CD4-positive, alpha-beta T cell (primary cell): Measurements from ENCODE around the gene SYNGAP1. TPM values are rescaled to one million over a fixed set of nuclear protein-coding genes. Genes with fewer than 3 reads are reported as not detected.

Source experiments
- ATAC-seq: fragments of 200-7000 bp; cut with Tn5 transposase; one replicate; pipeline ENCODE4 v1.10.0; 2022; ENCODE audit warnings: mild to moderate bottlenecking; ENCODE audit not compliant: poor library complexity
- CTCF ChIA-PET: fragments of 350-600 bp; sonication (Branson Sonifier 250); formaldehyde crosslinking; loops from one replicate; lab custom pipeline; 2021; ENCODE audit warnings: antibody characterized with exemption, inconsistent platforms; lab: Charles Lee
- POLR2A ChIA-PET: fragments of 350-600 bp; sonication (Branson Sonifier 250); formaldehyde crosslinking; loops from one replicate; lab custom pipeline; 2021; ENCODE audit warnings: antibody characterized with exemption, inconsistent platforms; lab: Charles Lee
- DNase-seq, 14 experiments: peaks; one replicate each; pipeline ENCODE4 v3.0.0-alpha.2; 2013 to 2020; ENCODE audit warnings: mixed read lengths in 2 of 14
- H3K27ac ChIP-seq, 2 donors: one replicate each; pipeline versions ENCODE4 v1.5.1 to v1.7.0; 2013; ENCODE audit warnings: low read length in 2 of 2, low read depth in 1 of 2, mild to moderate bottlenecking in 1 of 2
- H3K27me3 ChIP-seq, 2 experiments: 1 replicate in 1 of 2; 2 replicates in 1 of 2; pipeline versions ENCODE4 v1.6.1 to v1.7.0; 2013; ENCODE audit warnings: low read length in 2 of 2, control low read depth in 1 of 2, mild to moderate bottlenecking in 1 of 2, moderate library complexity in 1 of 2; ENCODE audit not compliant: insufficient read depth in 2 of 2, control insufficient read depth in 1 of 2
- H3K36me3 ChIP-seq: one replicate; pipeline ENCODE4 v1.6.1; 2013; ENCODE audit warnings: low read length, control low read depth; ENCODE audit not compliant: insufficient read depth
- H3K4me1 ChIP-seq: one replicate; pipeline ENCODE4 v1.6.1; 2013; ENCODE audit warnings: low read length, control low read depth; ENCODE audit not compliant: insufficient read depth
- H3K4me3 ChIP-seq: one replicate; pipeline ENCODE4 v1.5.1; 2013; ENCODE audit warnings: mild to moderate bottlenecking, low read length, moderate library complexity
- H3K9me3 ChIP-seq, 2 experiments: 1 replicate in 1 of 2; 2 replicates in 1 of 2; pipeline versions ENCODE4 v1.6.1 to v1.7.0; 2013; ENCODE audit warnings: low read length in 2 of 2, mild to moderate bottlenecking in 2 of 2, control low read depth in 1 of 2, moderate library complexity in 1 of 2; ENCODE audit not compliant: control insufficient read depth in 1 of 2, insufficient read depth in 1 of 2
- H3K27ac Mint-ChIP-seq: one replicate; pipeline ENCODE4 v1.8.0; 2020; ENCODE audit warnings: mixed read lengths
- H3K27me3 Mint-ChIP-seq: one replicate; pipeline ENCODE4 v1.8.0; 2021; ENCODE audit warnings: mixed read lengths
- H3K36me3 Mint-ChIP-seq: one replicate; pipeline ENCODE4 v1.8.0; 2021; ENCODE audit warnings: low read depth, mixed read lengths
- H3K4me1 Mint-ChIP-seq: one replicate; pipeline ENCODE4 v1.8.0; 2021; ENCODE audit warnings: low read depth, mixed read lengths
- H3K4me3 Mint-ChIP-seq: one replicate; pipeline ENCODE4 v1.8.0; 2020; ENCODE audit warnings: mild to moderate bottlenecking, mixed read lengths
- H3K9me3 Mint-ChIP-seq: one replicate; pipeline ENCODE4 v1.8.0; 2020; ENCODE audit warnings: mixed read lengths
- CTCF ChIP-seq: fragments of 200-600 bp; IDR thresholded peaks from one replicate; pipeline ENCODE4 v1.8.0; 2022; ENCODE audit warnings: antibody characterized with exemption, mild to moderate bottlenecking
- intact Hi-C, 2 experiments: fragments of 100-400 bp; cut with DNase I in 1 of 2; cut with micrococcal nuclease in 1 of 2; formaldehyde crosslinking; loops; one replicate each; pipeline versions ENCODE4 v1.15.1 to v1.9.0; 2023 to 2025; cut with DNase I, micrococcal nuclease
- total RNA-seq, 174 experiments: library from RNA in 2 of 174; stranded (reverse) in 2 of 174; gene quantifications; one replicate each; pipeline ENCODE4 v1.2.3 and lab custom pipeline; 2021 to 2026

SYNGAP1 gene
- total RNA-seq, 2 experiments from 2014 or later = 62.4 to 63.8 TPM

- CTCF ChIA-PET = interaction anchor here (0.7 to 0.9 kb wide), 2 partner anchors 13 to 132 kb away, joined by 3 to 6 read pairs; partner anchors contain the start of gene CUTA
- DNase-seq (peak; percentile 74 to 92 (median 85)), ATAC-seq (peak; percentile 66)
- Mint-ChIP-seq H3K36me3 (peaks cover 36% of the 10 kb centered on the region), H3K4me3 (peak overlapping the region; percentile 93), H3K27me3 (no peaks in the 10 kb centered on the region), H3K27ac (peak overlapping the region; percentile 92), H3K4me1 (peaks cover 65% of the 10 kb centered on the region), H3K9me3 (no peaks in the 10 kb centered on the region)
- peak overlapping the region; percentile 52 to 64 for H3K27ac ChIP-seq
- TF ChIP-seq CTCF = no peak
- peak overlapping the region; percentile 71 for H3K4me3 ChIP-seq
- H3K9me3 ChIP-seq = no peaks in the 10 kb centered on the region
- H3K4me1 ChIP-seq = peaks cover 63% of the 10 kb centered on the region
- peaks cover 22% of the 10 kb centered on the region for H3K36me3 ChIP-seq
- H3K27me3 ChIP-seq = no peaks in the 10 kb centered on the region
- POLR2A ChIA-PET = interaction anchor here (0.7 to 4.7 kb wide), 28 partner anchors 8 to 460 kb away, joined by 3 to 60 read pairs (median 6); partner anchors contain the start of genes BAK1, CUTA, PFDN6 and RGL2
- intact Hi-C loops = loop anchor here (2.0 to 10.0 kb wide), 5 partner anchors 14 to 804 kb away; partner anchors contain the start of genes HMGA1 (in 1 of the 2) and LEMD2 (in 1 of the 2)
Measured at GRCh38 chr6:33430991-33431879, 11.4 kb downstream of the SYNGAP1 start.

GRCh38 chr6:33431880-33432541, 12.1 kb downstream of the SYNGAP1 start:
- no peaks in the 10 kb centered on the region for H3K27me3 Mint-ChIP-seq

More at GRCh38 chr6:33431880-33432541, 12.1 kb downstream of the SYNGAP1 start:
- ATAC-seq (no peak), DNase-seq (peak in 2 of 14 experiments; percentile 35 to 39)
- Histone ChIP-seq H3K36me3 (peaks cover 27% of the 10 kb centered on the region), H3K4me3 (peak overlapping the region; percentile 71), H3K27ac (peak overlapping the region in 1 of 2 donors; percentile 11), H3K9me3 (no peaks in the 10 kb centered on the region), H3K4me1 (peaks cover 56% of the 10 kb centered on the region), H3K27me3 (no peaks in the 10 kb centered on the region)
- Mint-ChIP-seq H3K27ac (peak overlapping the region; percentile 78), H3K36me3 (peaks cover 42% of the 10 kb centered on the region), H3K9me3 (no peaks in the 10 kb centered on the region), H3K4me3 (peak overlapping the region; percentile 93), H3K4me1 (peaks cover 57% of the 10 kb centered on the region)
- ChIA-PET CTCF (no interaction called here), POLR2A (interaction anchor here (1.4 to 4.7 kb wide), 8 partner anchors 14 to 160 kb away, joined by 3 to 60 read pairs (median 15); partner anchors contain the start of genes CUTA, RPS18, SYNGAP1 and VPS52)
- TF ChIP-seq CTCF = no peak
- intact Hi-C loops = loop anchor here (2.0 to 10.0 kb wide), 5 partner anchors 15 to 803 kb away; partner anchors contain the start of genes HMGA1 (in 1 of the 2) and LEMD2 (in 1 of the 2)
